ENCODE data around the gene GPX3. TPM values are rescaled to one million over a fixed set of nuclear protein-coding genes. Genes with fewer than 3 reads are reported as not detected.

Gene GPX3
- total RNA-seq, 1 experiment from 2014 or later, result 86.6 TPM

GRCh38 chr5:151052836-151053235 lies 32.4 kb downstream of the GPX3 start:
- H3K4me1 ChIP-seq, result peaks cover 6% of the 10 kb centered on the region; the same call in 1 of the 2 replicates
- ChIA-PET CTCF (interaction anchor here (0.7 to 2.0 kb wide), 4 partner anchors 51 to 241 kb away, joined by 9 to 51 read pairs (median 13); no protein-coding TSS in a partner anchor), POLR2A (interaction anchor here (0.6 kb wide), 1 partner anchor 10 kb away, joined by 3 read pairs; no protein-coding TSS in a partner anchor)
- Mint-ChIP-seq H3K27me3 (ENCODE audit: insufficient read depth, unreplicated experiment) (no peaks in the 10 kb centered on the region), H3K36me3 (ENCODE audit: insufficient read depth, unreplicated experiment) (peaks cover 44% of the 10 kb centered on the region), H3K9me3 (ENCODE audit: unreplicated experiment) (no peaks in the 10 kb centered on the region), H3K4me1 (ENCODE audit: low read depth, unreplicated experiment) (peaks cover 10% of the 10 kb centered on the region), H3K27ac (ENCODE audit: unreplicated experiment) (no peak overlapping the region), H3K4me3 (ENCODE audit: unreplicated experiment) (no peak overlapping the region)
- TF ChIP-seq, protein P1, sequence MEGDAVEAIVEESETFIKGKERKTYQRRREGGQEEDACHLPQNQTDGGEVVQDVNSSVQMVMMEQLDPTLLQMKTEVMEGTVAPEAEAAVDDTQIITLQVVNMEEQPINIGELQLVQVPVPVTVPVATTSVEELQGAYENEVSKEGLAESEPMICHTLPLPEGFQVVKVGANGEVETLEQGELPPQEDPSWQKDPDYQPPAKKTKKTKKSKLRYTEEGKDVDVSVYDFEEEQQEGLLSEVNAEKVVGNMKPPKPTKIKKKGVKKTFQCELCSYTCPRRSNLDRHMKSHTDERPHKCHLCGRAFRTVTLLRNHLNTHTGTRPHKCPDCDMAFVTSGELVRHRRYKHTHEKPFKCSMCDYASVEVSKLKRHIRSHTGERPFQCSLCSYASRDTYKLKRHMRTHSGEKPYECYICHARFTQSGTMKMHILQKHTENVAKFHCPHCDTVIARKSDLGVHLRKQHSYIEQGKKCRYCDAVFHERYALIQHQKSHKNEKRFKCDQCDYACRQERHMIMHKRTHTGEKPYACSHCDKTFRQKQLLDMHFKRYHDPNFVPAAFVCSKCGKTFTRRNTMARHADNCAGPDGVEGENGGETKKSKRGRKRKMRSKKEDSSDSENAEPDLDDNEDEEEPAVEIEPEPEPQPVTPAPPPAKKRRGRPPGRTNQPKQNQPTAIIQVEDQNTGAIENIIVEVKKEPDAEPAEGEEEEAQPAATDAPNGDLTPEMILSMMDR (IDR thresholded peaks at IDR 0.05; ENCODE audit: insufficient read depth in 1 of 2, low read depth in 1 of 2, low read length in 1 of 2, severe bottlenecking in 1 of 2, unreplicated experiment in 1 of 2), result no peak
- peaks cover 9% of the 10 kb centered on the region for H3K36me3 ChIP-seq (ENCODE audit: control insufficient read depth, insufficient read depth, low read length)
- intact Hi-C loops (cut with micrococcal nuclease; ENCODE audit: unreplicated experiment), result no loop called here
- H3K27me3 ChIP-seq (replicated peaks; ENCODE audit: control insufficient read depth, insufficient read depth, low read length), result no peaks in the 10 kb centered on the region
- DNase-seq, result no peak
- H3K9me3 ChIP-seq, result no peaks in the 10 kb centered on the region
- no peak overlapping the region for H3K4me3 ChIP-seq (ENCODE audit: low read depth, low read length)
- no TSS peak for BruUV-seq (replicated peaks)

- Mint-ChIP-seq H3K27ac (ENCODE audit: unreplicated experiment) (peak overlapping the region; percentile 11), H3K36me3 (ENCODE audit: insufficient read depth, unreplicated experiment) (peaks cover 44% of the 10 kb centered on the region), H3K9me3 (ENCODE audit: unreplicated experiment) (no peaks in the 10 kb centered on the region), H3K4me1 (ENCODE audit: low read depth, unreplicated experiment) (peaks cover 10% of the 10 kb centered on the region), H3K4me3 (ENCODE audit: unreplicated experiment) (no peak overlapping the region), H3K27me3 (ENCODE audit: insufficient read depth, unreplicated experiment) (no peaks in the 10 kb centered on the region)
- ChIA-PET CTCF (interaction anchor here (0.7 to 1.4 kb wide), 2 partner anchors 52 to 61 kb away, joined by 3 read pairs; no protein-coding TSS in a partner anchor), POLR2A (no interaction called here)
- Histone ChIP-seq H3K36me3 (ENCODE audit: control insufficient read depth, insufficient read depth, low read length) (peaks cover 4% of the 10 kb centered on the region), H3K9me3 (no peaks in the 10 kb centered on the region), H3K4me3 (ENCODE audit: low read depth, low read length) (no peak overlapping the region), H3K27me3 (replicated peaks; ENCODE audit: control insufficient read depth, insufficient read depth, low read length) (no peaks in the 10 kb centered on the region), H3K4me1 (peaks cover 6% of the 10 kb centered on the region; the same call in 1 of the 2 replicates)
- no peak for DNase-seq
- BruUV-seq (replicated peaks), result no TSS peak
- TF ChIP-seq, protein P1 (IDR thresholded peaks at IDR 0.05; ENCODE audit: insufficient read depth in 1 of 2, low read depth in 1 of 2, low read length in 1 of 2, severe bottlenecking in 1 of 2, unreplicated experiment in 1 of 2), result no peak
- intact Hi-C loops (cut with micrococcal nuclease; ENCODE audit: unreplicated experiment), result no loop called here
Measured at GRCh38 chr5:151053796-151054462, 33.5 kb downstream of the GPX3 start.

- TF ChIP-seq, protein P1 (IDR thresholded peaks at IDR 0.05; ENCODE audit: insufficient read depth in 1 of 2, low read depth in 1 of 2, low read length in 1 of 2, severe bottlenecking in 1 of 2, unreplicated experiment in 1 of 2), result no peak
- no peaks in the 10 kb centered on the region for H3K27me3 Mint-ChIP-seq (ENCODE audit: insufficient read depth, unreplicated experiment)
- H3K36me3 Mint-ChIP-seq (ENCODE audit: insufficient read depth, unreplicated experiment), result peaks cover 39% of the 10 kb centered on the region
- H3K9me3 Mint-ChIP-seq (ENCODE audit: unreplicated experiment), result no peaks in the 10 kb centered on the region
- Histone ChIP-seq H3K27me3 (replicated peaks; ENCODE audit: control insufficient read depth, insufficient read depth, low read length) (no peaks in the 10 kb centered on the region), H3K36me3 (ENCODE audit: control insufficient read depth, insufficient read depth, low read length) (peaks cover 2% of the 10 kb centered on the region; the same call in 1 of the 2 replicates), H3K9me3 (no peaks in the 10 kb centered on the region), H3K4me1 (peaks cover 6% of the 10 kb centered on the region; the same call in 1 of the 2 replicates), H3K4me3 (ENCODE audit: low read depth, low read length) (no peak overlapping the region)
- POLR2A ChIA-PET, result no interaction called here
- peaks cover 10% of the 10 kb centered on the region for H3K4me1 Mint-ChIP-seq (ENCODE audit: low read depth, unreplicated experiment)
- CTCF ChIA-PET, result interaction anchor here (1.4 kb wide), 1 partner anchor 60 kb away, joined by 3 read pairs; no protein-coding TSS in a partner anchor
- H3K27ac Mint-ChIP-seq (ENCODE audit: unreplicated experiment), result peak overlapping the region; percentile 48
- DNase-seq, result peak in 1 of 2 experiments; percentile 55
- BruUV-seq (replicated peaks), result no TSS peak
- no peak overlapping the region for H3K4me3 Mint-ChIP-seq (ENCODE audit: unreplicated experiment)
- intact Hi-C loops (cut with micrococcal nuclease; ENCODE audit: unreplicated experiment), result no loop called here
Measured at GRCh38 chr5:151054709-151055108, 34.3 kb downstream of the GPX3 start.
